Ishikawa (cell line): Measurements from ENCODE around the gene EFCAB9.

Source experiments
- CEBPB ChIP-seq: IDR thresholded peaks from 2 replicates; pipeline ENCODE4 v1.6.1; 2012
- CREB1 ChIP-seq: IDR thresholded peaks from 2 replicates; pipeline ENCODE4 v1.6.1; 2012; ENCODE audit warnings: low read depth
- EGR1 ChIP-seq: IDR thresholded peaks from 2 replicates; pipeline ENCODE4 v1.6.1; 2012
- EP300 ChIP-seq: IDR thresholded peaks from 2 replicates; pipeline ENCODE4 v1.6.1; 2012; ENCODE audit warnings: borderline replicate concordance
- FOXM1 ChIP-seq: IDR thresholded peaks from 2 replicates; pipeline ENCODE4 v1.6.1; 2012; ENCODE audit warnings: low read depth, borderline replicate concordance
- MAX ChIP-seq: IDR thresholded peaks from 2 replicates; pipeline ENCODE4 v1.6.1; 2012
- NFIC ChIP-seq: IDR thresholded peaks from 2 replicates; pipeline ENCODE4 v1.6.1; 2012
- RAD21 ChIP-seq: IDR thresholded peaks from 2 replicates; pipeline ENCODE4 v1.6.1; 2012; ENCODE audit warnings: low read depth
- REST ChIP-seq: IDR thresholded peaks from 2 replicates; pipeline ENCODE4 v1.6.1; 2012; ENCODE audit warnings: low read depth, mild to moderate bottlenecking
- TAF1 ChIP-seq: IDR thresholded peaks from 2 replicates; pipeline ENCODE4 v1.6.1; 2012; ENCODE audit warnings: low read depth, mild to moderate bottlenecking
- TCF12 ChIP-seq: IDR thresholded peaks from 2 replicates; pipeline ENCODE4 v1.6.1; 2012; ENCODE audit warnings: low read depth
- TEAD4 ChIP-seq: IDR thresholded peaks from 2 replicates; pipeline ENCODE4 v1.6.1; 2012
- USF1 ChIP-seq: IDR thresholded peaks from 2 replicates; pipeline ENCODE4 v1.6.1; 2012
- YY1 ChIP-seq: IDR thresholded peaks from 2 replicates; pipeline ENCODE4 v1.6.1; 2012; ENCODE audit warnings: low read depth
- ZBTB7A ChIP-seq: IDR thresholded peaks from 2 replicates; pipeline ENCODE4 v1.6.1; 2012; ENCODE audit warnings: low read depth

EFCAB9 gene

GRCh38 chr5:172147857-172148256, 46.1 kb upstream of the EFCAB9 start:
- TF ChIP-seq MAX: no peak
- no peak for TF ChIP-seq TAF1
- no peak for TF ChIP-seq RAD21
- TF ChIP-seq YY1: no peak
- no peak for TF ChIP-seq ZBTB7A
- TF ChIP-seq USF1: no peak
- no peak for TF ChIP-seq TEAD4
- no peak for TF ChIP-seq REST

GRCh38 chr5:172148381-172148780, 45.6 kb upstream of the EFCAB9 start:
- TF ChIP-seq TAF1 (no peak), USF1 (no peak), CEBPB (no peak), TEAD4 (no peak), NFIC (no peak), TCF12 (no peak), FOXM1 (no peak), CREB1 (no peak), EGR1 (no peak), MAX (no peak), ZBTB7A (no peak), REST (no peak), EP300 (no peak), RAD21 (no peak), YY1 (no peak)

- TF ChIP-seq TCF12 (no peak), CEBPB (no peak), EGR1 (no peak), ZBTB7A (no peak), CREB1 (no peak), TEAD4 (no peak)
Observed at GRCh38 chr5:172149073-172149472, 44.9 kb upstream of the EFCAB9 start.

- TF ChIP-seq CREB1 (no peak), CEBPB (no peak), MAX (no peak), ZBTB7A (no peak)
Observed at GRCh38 chr5:172150514-172151425, 43.2 kb upstream of the EFCAB9 start.

GRCh38 chr5:172151661-172152210, 42.2 kb upstream of the EFCAB9 start:
- TF ChIP-seq FOXM1 (no peak), RAD21 (no peak), CREB1 (no peak), EP300 (no peak), TCF12 (no peak), USF1 (no peak), NFIC (no peak), CEBPB (no peak), REST (no peak)
